ENCODE data around the gene ANKRD13B.

The ANKRD13B gene

GRCh38 chr17:29581583-29582253 lies 11.2 kb upstream of the ANKRD13B start:
- DNase-seq (ENCODE audit: low read depth): no peak

GRCh38 chr17:29582254-29582765 lies 10.6 kb upstream of the ANKRD13B start:
- no peak for DNase-seq (ENCODE audit: low read depth)

- no peak for DNase-seq (ENCODE audit: low read depth)
Measured at GRCh38 chr17:29582772-29583171, 10.2 kb upstream of the ANKRD13B start.

GRCh38 chr17:29583324-29584248 lies 9.3 kb upstream of the ANKRD13B start:
- no peak for DNase-seq (ENCODE audit: low read depth)

GRCh38 chr17:29584452-29585079 lies 8.4 kb upstream of the ANKRD13B start:
- DNase-seq (ENCODE audit: low read depth): no peak

- peak; percentile 14 for DNase-seq (ENCODE audit: low read depth)
Measured at GRCh38 chr17:29585080-29585751, 7.7 kb upstream of the ANKRD13B start.

- no peak for DNase-seq (ENCODE audit: low read depth)
Measured at GRCh38 chr17:29586676-29587469, 6.1 kb upstream of the ANKRD13B start.

GRCh38 chr17:29587591-29587990 lies 5.3 kb upstream of the ANKRD13B start:
- no peak for DNase-seq (ENCODE audit: low read depth)

- no peak for DNase-seq (ENCODE audit: low read depth)
Measured at GRCh38 chr17:29588017-29588561, 4.8 kb upstream of the ANKRD13B start.

GRCh38 chr17:29588562-29589411 lies 4.1 kb upstream of the ANKRD13B start:
- no peak for DNase-seq (ENCODE audit: low read depth)

GRCh38 chr17:29589524-29590410 lies 3.2 kb upstream of the ANKRD13B start, which contains the start of gene GIT1:
Gene GIT1, minus strand, starts transcription at chr17:29589648. Its CDS starts 270 bp downstream, at chr17:29589378.
- peak; percentile 76 for DNase-seq (ENCODE audit: low read depth)

GRCh38 chr17:29590411-29591145 lies 2.4 kb upstream of the ANKRD13B start:
- no peak for DNase-seq (ENCODE audit: low read depth)

- DNase-seq (ENCODE audit: low read depth): no peak
Measured at GRCh38 chr17:29591146-29591736, 1.7 kb upstream of the ANKRD13B start.

- DNase-seq (ENCODE audit: low read depth): peak; percentile 62
Measured at GRCh38 chr17:29591737-29592608, 959 bp upstream of the ANKRD13B start.

- DNase-seq (ENCODE audit: low read depth): no peak
Measured at GRCh38 chr17:29593591-29594518, 923 bp downstream of the ANKRD13B start.
